ENCODE results near the gene ADAMTS10. TPM values are rescaled to one million over a fixed set of nuclear protein-coding genes. Genes with fewer than 3 reads are reported as not detected.
"Not testable (repeated sequence)": the region's sequence is repeated elsewhere in the genome, so short reads cannot be mapped to it uniquely, and the experiment has no call there.

Gene ADAMTS10
- total and polyA plus RNA-seq, 2 donors (not counting 3 experiments of a cell fraction or from before 2014, with no cell fraction given): 15.8 to 17.4 TPM

- H2AFZ ChIP-seq (ENCODE audit: low read depth, low read length): no peak overlapping the region
- no peak for TF ChIP-seq POLR2AphosphoS5 (IDR thresholded peaks at IDR 0.05; ENCODE audit: insufficient read depth, low read depth, low read length)
- TF ChIP-seq GATA2 (IDR thresholded peaks at IDR 0.05; ENCODE audit: insufficient read depth, insufficient read length, low read depth, low read length): no peak
- no peak for TF ChIP-seq MYC (IDR thresholded peaks at IDR 0.05; ENCODE audit: low read depth, low read length)
- TF ChIP-seq, protein P1, sequence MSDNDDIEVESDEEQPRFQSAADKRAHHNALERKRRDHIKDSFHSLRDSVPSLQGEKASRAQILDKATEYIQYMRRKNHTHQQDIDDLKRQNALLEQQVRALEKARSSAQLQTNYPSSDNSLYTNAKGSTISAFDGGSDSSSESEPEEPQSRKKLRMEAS (IDR thresholded peaks at IDR 0.05; ENCODE audit: insufficient read depth, insufficient read length): no peak
- no peak for TF ChIP-seq POLR2A (IDR thresholded peaks at IDR 0.05; ENCODE audit: low read depth, low read length)
- TF ChIP-seq CTCF (IDR thresholded peaks at IDR 0.05; ENCODE audit: extremely low read depth in 1 of 2, insufficient read depth in 1 of 2, low read depth in 1 of 2, low read length in 2 of 2): no peak
- TF ChIP-seq FOS (IDR thresholded peaks at IDR 0.05; ENCODE audit: borderline replicate concordance, insufficient read depth, low read length): no peak
- no peak for TF ChIP-seq JUN (IDR thresholded peaks at IDR 0.05; ENCODE audit: borderline replicate concordance, insufficient read depth, insufficient read length, low read depth)
- no peak for TF ChIP-seq EZH2 (IDR thresholded peaks at IDR 0.05; ENCODE audit: borderline replicate concordance, low read depth, low read length, severe bottlenecking)
- H3K36me3 ChIP-seq (ENCODE audit: control insufficient read depth in 2 of 2, extremely low read depth in 1 of 2, insufficient read depth in 2 of 2, low read length in 2 of 2): no peaks in the 10 kb centered on the region
- no peaks in the 10 kb centered on the region for H4K20me1 ChIP-seq (replicated peaks; ENCODE audit: control insufficient read depth, extremely low read depth, insufficient read depth, low read length)
- H3K9me1 ChIP-seq (replicated peaks; ENCODE audit: control insufficient read depth, extremely low read depth, insufficient read depth, low read length): no peaks in the 10 kb centered on the region
- POLR2A ChIA-PET: interaction anchor here (0.7 kb wide), 1 partner anchor 1282 kb away, joined by 6 read pairs; no protein-coding TSS in a partner anchor
- intact Hi-C loops (cut with micrococcal nuclease) (no loop called here), dilution Hi-C loops (cut with MboI; ENCODE audit: extremely low pct_ligation_motif_present, low sequenced_read_pairs) (no loop called here)
- no peak overlapping the region for H3K27ac ChIP-seq (ENCODE audit: insufficient read depth, low read depth, low read length)
- no peaks in the 10 kb centered on the region for H3K9me3 ChIP-seq (replicated peaks; ENCODE audit: control insufficient read depth, insufficient read depth, low read length)
- no peak overlapping the region for H3K4me3 ChIP-seq (replicated peaks in 1 of 3; ENCODE audit: insufficient read depth in 1 of 3, low read depth in 1 of 3, low read length in 3 of 3)
- H3K4me2 ChIP-seq (ENCODE audit: insufficient read depth, low read length): no peak overlapping the region
- no peak for DNase-seq (ENCODE audit: low read depth, low spot score)
- no peaks in the 10 kb centered on the region for H3K79me2 ChIP-seq (ENCODE audit: control insufficient read depth, insufficient read depth, low read length)
- no peaks in the 10 kb centered on the region for H3K4me1 ChIP-seq (ENCODE audit: control insufficient read depth, extremely low read depth, insufficient read depth, low read length)
- FAIRE-seq: no peak
- no TSS peak for BruUV-seq (replicated peaks)
- H3K27me3 ChIP-seq (ENCODE audit: control insufficient read depth in 2 of 2, insufficient read depth in 2 of 2, low read length in 2 of 2): no peaks in the 10 kb centered on the region
- no peak overlapping the region for H3K9ac ChIP-seq (replicated peaks; ENCODE audit: extremely low read depth, insufficient read depth, low read length)
- CTCF ChIA-PET: no interaction called here
Observed at GRCh38 chr19:8638078-8638619, 27.6 kb upstream of the ADAMTS10 start.

DNA sequence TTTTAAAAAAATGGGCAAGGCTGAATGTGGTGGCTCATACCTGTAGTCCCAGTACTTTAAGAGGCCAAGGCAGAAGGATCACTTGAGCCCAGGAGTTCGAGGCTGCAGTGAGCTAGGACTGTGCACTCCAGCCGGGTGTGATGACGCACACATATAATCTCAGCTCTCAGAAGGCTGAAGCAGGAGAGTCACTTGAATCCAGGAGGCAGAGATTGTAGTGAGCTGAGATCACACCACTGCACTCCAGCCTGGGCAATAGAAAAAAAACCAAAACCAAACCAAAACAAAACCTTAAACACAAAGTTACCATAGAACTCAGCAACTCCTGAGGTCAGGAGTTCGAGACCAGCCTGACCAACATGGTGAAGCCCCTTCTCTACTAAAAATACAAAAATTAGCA lies 26.6 kb upstream of the ADAMTS10 start:
- intact Hi-C loops (cut with micrococcal nuclease); H3K36me3 ChIP-seq (ENCODE audit: control insufficient read depth in 2 of 2, extremely low read depth in 1 of 2, insufficient read depth in 2 of 2, low read length in 2 of 2); H3K27me3 ChIP-seq (ENCODE audit: control insufficient read depth in 2 of 2, insufficient read depth in 2 of 2, low read length in 2 of 2); H3K9me1 ChIP-seq (replicated peaks; ENCODE audit: control insufficient read depth, extremely low read depth, insufficient read depth, low read length); H3K79me2 ChIP-seq (ENCODE audit: control insufficient read depth, insufficient read depth, low read length); H4K20me1 ChIP-seq (replicated peaks; ENCODE audit: control insufficient read depth, extremely low read depth, insufficient read depth, low read length); POLR2A ChIA-PET; BruUV-seq (replicated peaks); H3K9me3 ChIP-seq (replicated peaks; ENCODE audit: control insufficient read depth, insufficient read depth, low read length); DNase-seq (ENCODE audit: low read depth, low spot score); H3K4me3 ChIP-seq (replicated peaks in 1 of 3; ENCODE audit: insufficient read depth in 1 of 3, low read depth in 1 of 3, low read length in 3 of 3); FAIRE-seq; CTCF ChIA-PET; H3K27ac ChIP-seq (ENCODE audit: insufficient read depth, low read depth, low read length); H3K4me2 ChIP-seq (ENCODE audit: insufficient read depth, low read length); H2AFZ ChIP-seq (ENCODE audit: low read depth, low read length); H3K4me1 ChIP-seq (ENCODE audit: control insufficient read depth, extremely low read depth, insufficient read depth, low read length); dilution Hi-C loops (cut with MboI; ENCODE audit: extremely low pct_ligation_motif_present, low sequenced_read_pairs); H3K9ac ChIP-seq (replicated peaks; ENCODE audit: extremely low read depth, insufficient read depth, low read length): not testable (repeated sequence)

All from endothelial cell of umbilical vein (primary cell).